SK-N-SH (cell line): ENCODE results near the gene DMD. TPM values are rescaled to one million over a fixed set of nuclear protein-coding genes. Genes with fewer than 3 reads are reported as not detected.

Source experiments
- CTCF ChIA-PET: fragments of 300-600, 350-600 bp; formaldehyde crosslinking; extraction: SDS; loops from one replicate; lab custom pipeline; 2021; lab: Yijun Ruan, JAX
- POLR2A ChIA-PET: fragments of 350-600 bp; sonication (Branson Sonifier 250); formaldehyde crosslinking; extraction: SDS; loops from one replicate; lab custom pipeline; 2020; ENCODE audit warnings: antibody characterized with exemption, inconsistent platforms; lab: Yijun Ruan, JAX
- DNase-seq: peaks from one replicate; pipeline ENCODE4 v3.0.0; 2012
- H2AFZ ChIP-seq: fragments of 200-600 bp; sonication (generic); 2 replicates; pipeline ENCODE4 v1.8.1; 2016; ENCODE audit warnings: antibody characterized with exemption, mild to moderate bottlenecking, low read depth
- H3F3A ChIP-seq: fragments of 200-600 bp; sonication (generic); replicated peaks from 2 replicates; pipeline ENCODE3; 2016; ENCODE audit warnings: antibody characterized with exemption, mild to moderate bottlenecking; ENCODE audit not compliant: insufficient read depth
- H3K27ac ChIP-seq, 2 experiments: fragments of 200-500 bp in 1 of 2; fragments of 200-600 bp in 1 of 2; sonication (Bioruptor generic) in 1 of 2; sonication (generic), shearing (Covaris generic) in 1 of 2; 2 replicates each; pipeline versions ENCODE4 v1.5.1 to v1.6.1; 2014 to 2016; ENCODE audit warnings: low read depth in 2 of 2, inconsistent platforms in 1 of 2, low read length in 1 of 2, mild to moderate bottlenecking in 1 of 2, mixed read lengths in 1 of 2
- H3K27me3 ChIP-seq: fragments of 200-600 bp; sonication (generic), shearing (Covaris generic); 2 replicates; pipeline ENCODE4 v1.6.1; 2016; ENCODE audit warnings: mixed run types; ENCODE audit not compliant: insufficient read depth
- H3K36me3 ChIP-seq, 2 experiments: fragments of 200-500 bp in 1 of 2; fragments of 200-600 bp in 1 of 2; sonication (Bioruptor generic) in 1 of 2; sonication (generic) in 1 of 2; replicated peaks in 1 of 2; 2 replicates each; pipeline versions ENCODE3 to v1.5.1; 2014 to 2016; ENCODE audit warnings: low read length in 1 of 2, mild to moderate bottlenecking in 1 of 2; ENCODE audit not compliant: insufficient read depth in 2 of 2, control insufficient read depth in 1 of 2
- H3K4me1 ChIP-seq, 2 experiments: fragments of 200-500 bp in 1 of 2; fragments of 200-600 bp in 1 of 2; sonication (Bioruptor generic) in 1 of 2; sonication (generic), shearing (Covaris generic) in 1 of 2; 2 replicates each; pipeline versions ENCODE4 v1.5.1 to v1.6.1; 2014 to 2016; ENCODE audit warnings: low read depth in 1 of 2, low read length in 1 of 2, mixed run types in 1 of 2; ENCODE audit not compliant: insufficient read depth in 2 of 2, control insufficient read depth in 1 of 2
- H3K4me2 ChIP-seq: fragments of 200-600 bp; sonication (generic), shearing (Covaris generic); 2 replicates; pipeline ENCODE4 v1.6.1; 2017; ENCODE audit warnings: mixed run types
- H3K4me3 ChIP-seq, 2 experiments: fragments of 200-500 bp in 1 of 2; fragments of 200-600 bp in 1 of 2; sonication (Bioruptor generic) in 1 of 2; sonication (generic), shearing (Covaris generic) in 1 of 2; 2 replicates each; pipeline versions ENCODE4 v1.5.1 to v1.8.1; 2014 to 2016; ENCODE audit warnings: low read depth in 2 of 2, inconsistent platforms in 1 of 2, low read length in 1 of 2, mild to moderate bottlenecking in 1 of 2, mixed read lengths in 1 of 2, moderate library complexity in 1 of 2
- H3K79me2 ChIP-seq: fragments of 200-600 bp; sonication (generic); 2 replicates; pipeline ENCODE4 v1.8.1; 2017; ENCODE audit warnings: mild to moderate bottlenecking; ENCODE audit not compliant: insufficient read depth
- H3K9ac ChIP-seq: fragments of 200-600 bp; sonication (generic); 2 replicates; pipeline ENCODE4 v1.6.1; 2017; ENCODE audit warnings: mixed run types
- H3K9me2 ChIP-seq: fragments of 200-600 bp; sonication (generic); 2 replicates; pipeline ENCODE4 v1.6.1; 2017; ENCODE audit warnings: mixed run types
- H3K9me3 ChIP-seq: fragments of 200-600 bp; sonication (generic); 2 replicates; pipeline ENCODE4 v1.6.1; 2017; ENCODE audit warnings: mixed run types, mild to moderate bottlenecking, moderate library complexity
- H4K20me1 ChIP-seq: fragments of 200-600 bp; sonication (generic); 2 replicates; pipeline ENCODE4 v1.6.1; 2017; ENCODE audit warnings: mild to moderate bottlenecking, mixed run types; ENCODE audit not compliant: insufficient read depth
- CHD2 ChIP-seq: fragments of 150-350 bp; IDR thresholded peaks from 2 replicates; pipeline ENCODE4 v1.6.1; 2018; ENCODE audit warnings: low read length; ENCODE audit not compliant: partially characterized antibody
- CTCF ChIP-seq: fragments of 200-600 bp; sonication (generic); IDR thresholded peaks from 2 replicates; pipeline ENCODE4 v1.6.1; 2017; ENCODE audit warnings: antibody characterized with exemption, mild to moderate bottlenecking, moderate library complexity
- FOSL2 ChIP-seq: IDR thresholded peaks from 2 replicates; pipeline ENCODE4 v1.4.0; 2012; ENCODE audit warnings: low read depth, mild to moderate bottlenecking, moderate library complexity, borderline replicate concordance
- FOXM1 ChIP-seq: IDR thresholded peaks from 2 replicates; pipeline ENCODE4 v1.4.0; 2012; ENCODE audit warnings: low read depth, mild to moderate bottlenecking
- GABPA ChIP-seq: IDR thresholded peaks from 2 replicates; pipeline ENCODE4 v1.4.0; 2012; ENCODE audit warnings: low read depth, mild to moderate bottlenecking
- MXI1 ChIP-seq: IDR thresholded peaks from 2 replicates; pipeline ENCODE4 v1.6.1; 2012; ENCODE audit warnings: mild to moderate bottlenecking, low read depth, low read length, improper control_type of control experiment
- PBX3 ChIP-seq: IDR thresholded peaks from 2 replicates; pipeline ENCODE4; 2012
- RCOR1 ChIP-seq: fragments of 150-350 bp; IDR thresholded peaks from 2 replicates; pipeline ENCODE4 v1.6.1; 2017; ENCODE audit warnings: antibody characterized with exemption, low read length
- SMC3 ChIP-seq: IDR thresholded peaks from 2 replicates; pipeline ENCODE4 v1.6.1; 2012; ENCODE audit warnings: low read depth, low read length, improper control_type of control experiment
- TEAD4 ChIP-seq: IDR thresholded peaks from 2 replicates; pipeline ENCODE4 v1.4.0; 2012; ENCODE audit warnings: mild to moderate bottlenecking, borderline replicate concordance; ENCODE audit not compliant: insufficient read depth
- YY1 ChIP-seq: IDR thresholded peaks from 2 replicates; pipeline ENCODE4 v1.4.0; 2012; ENCODE audit warnings: low read depth, mild to moderate bottlenecking
- WGBS: methylation state at CpG from one replicate; pipeline ENCODE4 v1.1.6; 2017; ENCODE audit warnings: low lambda C conversion rate; 5-methylcytosine and 5-hydroxymethylcytosine counted together
- polyA plus RNA-seq, 3 experiments: library from polyadenylated mRNA; depleted of rRNA; stranded (reverse); fragments of >200 nt; gene quantifications; 2 replicates each; pipeline ENCODE4 v1.2.3, GENCODE V29; 2012
- TF ChIP-seq, protein P1 (sequence below): IDR thresholded peaks from 2 replicates; pipeline ENCODE4 v1.4.0; 2012; ENCODE audit warnings: low read depth, borderline replicate concordance
- TF ChIP-seq, protein P2 (sequence below): IDR thresholded peaks from 2 replicates; pipeline ENCODE4 v1.6.1; 2012; ENCODE audit warnings: mild to moderate bottlenecking, low read depth, low read length, moderate library complexity

DMD gene
- polyA plus RNA-seq, 1 of the 3 experiments (the other 2 are of a cell fraction), result 3.9 TPM

DNA sequence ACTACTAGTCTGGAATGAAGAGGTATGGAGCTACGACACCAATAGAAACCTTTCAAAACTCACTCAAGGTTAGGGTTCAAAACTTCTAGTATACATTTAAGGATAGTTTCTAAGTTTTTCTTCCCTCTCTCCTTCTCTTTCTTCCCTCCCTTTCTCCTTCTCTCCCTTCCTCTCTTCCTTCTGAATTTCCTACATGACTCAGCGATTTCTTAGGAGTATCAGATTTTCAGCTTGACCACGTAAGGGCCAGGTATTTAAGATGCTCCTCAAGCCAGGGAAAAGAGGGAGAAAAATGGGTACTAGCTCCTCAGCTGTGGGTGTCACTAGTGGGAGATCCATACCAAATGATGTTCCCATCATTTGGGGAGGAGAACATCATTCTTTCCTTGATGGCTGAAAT is 2083.6 kb downstream of the DMD start:
- Histone ChIP-seq H3K9me3 (no peaks in the 10 kb centered on the region), H3K27ac (no peak overlapping the region), H3K79me2 (no peaks in the 10 kb centered on the region), H3K4me3 (no peak overlapping the region), H3K9ac (no peak overlapping the region), H3K9me2 (no peaks in the 10 kb centered on the region), H3K36me3 (no peaks in the 10 kb centered on the region), H3K4me1 (no peaks in the 10 kb centered on the region; a peak in 2 of 4 replicates), H3F3A (no peaks in the 10 kb centered on the region), H4K20me1 (no peaks in the 10 kb centered on the region), H2AFZ (no peak overlapping the region), H3K27me3 (no peaks in the 10 kb centered on the region), H3K4me2 (no peak overlapping the region)
- POLR2A ChIA-PET, result no interaction called here
- no peak for TF ChIP-seq YY1
- no peak for TF ChIP-seq FOXM1
- DNase-seq, result no peak
- WGBS, result 34% methylated on average over 3 of the region's 3 CpGs
- CTCF ChIA-PET, result interaction anchor here (1.2 kb wide), 1 partner anchor 10 kb away, joined by 3 read pairs; no protein-coding TSS in a partner anchor

- H3K9ac ChIP-seq, result no peak overlapping the region
- no peaks in the 10 kb centered on the region; a peak in 2 of 4 replicates for H3K4me1 ChIP-seq
- H3K36me3 ChIP-seq, result no peaks in the 10 kb centered on the region
- no peak overlapping the region for H2AFZ ChIP-seq
- H3K27me3 ChIP-seq, result no peaks in the 10 kb centered on the region
- H3K79me2 ChIP-seq, result no peaks in the 10 kb centered on the region
- CTCF ChIA-PET, result no interaction called here
- H4K20me1 ChIP-seq, result no peaks in the 10 kb centered on the region
- no peaks in the 10 kb centered on the region for H3K9me3 ChIP-seq
- H3K9me2 ChIP-seq, result no peaks in the 10 kb centered on the region
- 52% methylated on average over 7 of the region's 7 CpGs for WGBS
- DNase-seq, result no peak
- no peak overlapping the region for H3K27ac ChIP-seq
- H3F3A ChIP-seq, result no peaks in the 10 kb centered on the region
- POLR2A ChIA-PET, result no interaction called here
- H3K4me2 ChIP-seq, result no peak overlapping the region
- no peak overlapping the region for H3K4me3 ChIP-seq
- TF ChIP-seq, protein P1, sequence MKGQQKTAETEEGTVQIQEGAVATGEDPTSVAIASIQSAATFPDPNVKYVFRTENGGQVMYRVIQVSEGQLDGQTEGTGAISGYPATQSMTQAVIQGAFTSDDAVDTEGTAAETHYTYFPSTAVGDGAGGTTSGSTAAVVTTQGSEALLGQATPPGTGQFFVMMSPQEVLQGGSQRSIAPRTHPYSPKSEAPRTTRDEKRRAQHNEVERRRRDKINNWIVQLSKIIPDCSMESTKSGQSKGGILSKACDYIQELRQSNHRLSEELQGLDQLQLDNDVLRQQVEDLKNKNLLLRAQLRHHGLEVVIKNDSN, result no peak
- no peak for TF ChIP-seq CHD2
- no peak for TF ChIP-seq CTCF
- TF ChIP-seq PBX3, result no peak
- no peak for TF ChIP-seq FOSL2
- no peak for TF ChIP-seq TEAD4
- TF ChIP-seq, protein P2, sequence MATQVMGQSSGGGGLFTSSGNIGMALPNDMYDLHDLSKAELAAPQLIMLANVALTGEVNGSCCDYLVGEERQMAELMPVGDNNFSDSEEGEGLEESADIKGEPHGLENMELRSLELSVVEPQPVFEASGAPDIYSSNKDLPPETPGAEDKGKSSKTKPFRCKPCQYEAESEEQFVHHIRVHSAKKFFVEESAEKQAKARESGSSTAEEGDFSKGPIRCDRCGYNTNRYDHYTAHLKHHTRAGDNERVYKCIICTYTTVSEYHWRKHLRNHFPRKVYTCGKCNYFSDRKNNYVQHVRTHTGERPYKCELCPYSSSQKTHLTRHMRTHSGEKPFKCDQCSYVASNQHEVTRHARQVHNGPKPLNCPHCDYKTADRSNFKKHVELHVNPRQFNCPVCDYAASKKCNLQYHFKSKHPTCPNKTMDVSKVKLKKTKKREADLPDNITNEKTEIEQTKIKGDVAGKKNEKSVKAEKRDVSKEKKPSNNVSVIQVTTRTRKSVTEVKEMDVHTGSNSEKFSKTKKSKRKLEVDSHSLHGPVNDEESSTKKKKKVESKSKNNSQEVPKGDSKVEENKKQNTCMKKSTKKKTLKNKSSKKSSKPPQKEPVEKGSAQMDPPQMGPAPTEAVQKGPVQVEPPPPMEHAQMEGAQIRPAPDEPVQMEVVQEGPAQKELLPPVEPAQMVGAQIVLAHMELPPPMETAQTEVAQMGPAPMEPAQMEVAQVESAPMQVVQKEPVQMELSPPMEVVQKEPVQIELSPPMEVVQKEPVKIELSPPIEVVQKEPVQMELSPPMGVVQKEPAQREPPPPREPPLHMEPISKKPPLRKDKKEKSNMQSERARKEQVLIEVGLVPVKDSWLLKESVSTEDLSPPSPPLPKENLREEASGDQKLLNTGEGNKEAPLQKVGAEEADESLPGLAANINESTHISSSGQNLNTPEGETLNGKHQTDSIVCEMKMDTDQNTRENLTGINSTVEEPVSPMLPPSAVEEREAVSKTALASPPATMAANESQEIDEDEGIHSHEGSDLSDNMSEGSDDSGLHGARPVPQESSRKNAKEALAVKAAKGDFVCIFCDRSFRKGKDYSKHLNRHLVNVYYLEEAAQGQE, result no peak
- no peak for TF ChIP-seq SMC3
- TF ChIP-seq GABPA, result no peak
- TF ChIP-seq MXI1, result no peak
- TF ChIP-seq RCOR1, result no peak
Observed at GRCh38 chrX:31126205-31126604, 2085.1 kb downstream of the DMD start.
